Epithelial cell of proximal tubule (primary cell): ENCODE measurements around the gene RUNX2. TPM values are rescaled to one million over a fixed set of nuclear protein-coding genes. Genes with fewer than 3 reads are reported as not detected.
A peak's percentile ranks its signal among the peaks of the same experiment; 100 is the strongest.

Source experiments
- DNase-seq: peaks from one replicate; pipeline ENCODE4 v3.0.0-alpha.2; 2011; ENCODE audit warnings: low read depth
- H3K4me3 ChIP-seq: 2 replicates; pipeline ENCODE4 v1.5.1; 2011; ENCODE audit warnings: low read depth, mild to moderate bottlenecking, low read length
- total RNA-seq: library from RNA; depleted of rRNA; stranded (reverse); fragments of >200 nt; gene quantifications from 2 replicates; pipeline ENCODE4 v1.2.3, GENCODE V29; 2015
- TF ChIP-seq, protein P1 (sequence below): conservative IDR thresholded peaks from 2 replicates; pipeline ENCODE4 v1.5.1; 2012; ENCODE audit warnings: low read depth, mild to moderate bottlenecking, low read length

RUNX2 gene
- total RNA-seq, 1 donor from 2014 or later: 13.1 TPM

DNA sequence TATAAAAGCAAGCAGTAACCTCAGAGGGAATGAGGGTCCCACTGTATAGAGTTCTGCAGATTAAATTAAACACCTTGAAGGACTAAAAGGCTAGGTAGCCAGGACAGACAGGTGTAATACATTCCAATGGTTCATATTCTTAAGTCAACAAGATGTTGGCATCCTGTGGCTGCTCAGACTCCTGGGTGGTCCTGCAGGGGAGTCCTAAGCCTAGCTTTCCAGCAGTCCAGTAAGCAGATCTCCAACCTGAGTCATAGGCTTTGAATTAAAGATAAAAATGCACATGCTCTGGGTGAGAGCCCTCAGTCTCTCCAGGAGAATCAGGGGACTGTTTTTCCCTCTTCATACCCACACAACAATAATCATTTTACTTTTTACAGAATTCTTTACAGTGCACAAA lies 356.9 kb downstream of the RUNX2 start:
- no peak for DNase-seq
- TF ChIP-seq, protein P1, sequence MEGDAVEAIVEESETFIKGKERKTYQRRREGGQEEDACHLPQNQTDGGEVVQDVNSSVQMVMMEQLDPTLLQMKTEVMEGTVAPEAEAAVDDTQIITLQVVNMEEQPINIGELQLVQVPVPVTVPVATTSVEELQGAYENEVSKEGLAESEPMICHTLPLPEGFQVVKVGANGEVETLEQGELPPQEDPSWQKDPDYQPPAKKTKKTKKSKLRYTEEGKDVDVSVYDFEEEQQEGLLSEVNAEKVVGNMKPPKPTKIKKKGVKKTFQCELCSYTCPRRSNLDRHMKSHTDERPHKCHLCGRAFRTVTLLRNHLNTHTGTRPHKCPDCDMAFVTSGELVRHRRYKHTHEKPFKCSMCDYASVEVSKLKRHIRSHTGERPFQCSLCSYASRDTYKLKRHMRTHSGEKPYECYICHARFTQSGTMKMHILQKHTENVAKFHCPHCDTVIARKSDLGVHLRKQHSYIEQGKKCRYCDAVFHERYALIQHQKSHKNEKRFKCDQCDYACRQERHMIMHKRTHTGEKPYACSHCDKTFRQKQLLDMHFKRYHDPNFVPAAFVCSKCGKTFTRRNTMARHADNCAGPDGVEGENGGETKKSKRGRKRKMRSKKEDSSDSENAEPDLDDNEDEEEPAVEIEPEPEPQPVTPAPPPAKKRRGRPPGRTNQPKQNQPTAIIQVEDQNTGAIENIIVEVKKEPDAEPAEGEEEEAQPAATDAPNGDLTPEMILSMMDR: no peak
- H3K4me3 ChIP-seq: no peak overlapping the region

DNA sequence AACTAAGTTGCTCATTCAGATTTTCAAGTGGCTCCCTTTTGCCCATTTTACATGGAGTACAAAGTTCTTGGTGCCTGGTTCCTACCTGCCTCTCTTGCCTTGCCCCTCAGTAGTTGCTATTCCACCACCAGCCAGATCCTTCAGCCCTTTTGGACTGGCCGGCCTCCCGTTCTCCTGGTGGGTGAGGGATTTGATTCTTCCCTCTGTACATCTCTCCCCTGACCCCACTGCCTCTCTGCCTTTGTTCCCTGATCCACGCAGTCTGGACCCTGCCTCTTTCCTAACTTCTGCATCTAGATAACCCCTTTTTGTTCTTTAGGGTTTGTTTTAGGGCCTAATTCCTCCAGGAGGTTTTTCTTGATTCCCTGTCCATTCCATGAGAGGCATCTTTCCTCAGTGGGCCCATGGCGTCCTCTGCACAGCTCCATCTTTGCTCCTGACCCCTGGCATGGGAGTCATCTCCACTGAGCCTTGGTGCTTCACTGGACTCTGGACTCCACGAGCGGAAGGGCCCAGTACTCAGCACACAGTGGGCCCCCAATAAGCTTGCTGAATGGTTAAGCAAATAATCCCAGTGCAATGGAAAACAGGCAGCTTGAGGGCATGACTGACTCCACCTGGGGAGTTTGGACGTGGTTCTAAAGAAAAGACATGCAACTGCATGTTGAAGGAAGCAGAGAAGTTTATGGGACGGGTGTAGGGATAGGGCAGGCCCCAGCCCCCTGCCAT lies 358.9 kb downstream of the RUNX2 start:
- no peak overlapping the region for H3K4me3 ChIP-seq
- TF ChIP-seq, protein P1: no peak
- DNase-seq: no peak

DNA sequence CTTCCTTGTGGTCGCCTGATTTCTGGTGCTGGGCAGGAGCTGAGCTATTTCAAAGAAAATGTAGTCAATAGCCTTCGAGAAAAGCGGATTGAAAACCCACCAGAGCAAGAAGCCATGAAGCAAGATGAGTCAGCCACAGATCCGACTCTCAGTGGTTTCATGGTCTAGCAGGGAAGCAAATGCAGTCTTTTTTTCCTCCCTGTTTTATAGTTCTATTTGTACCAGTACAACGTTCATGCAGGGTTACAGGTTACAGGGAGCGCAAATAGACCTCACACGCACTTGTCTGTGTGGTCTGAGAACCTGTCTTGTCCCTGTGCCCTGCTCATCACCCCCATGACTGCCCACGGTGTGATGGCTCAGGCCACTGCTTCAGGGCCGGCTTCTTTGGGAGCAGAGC lies 359.4 kb downstream of the RUNX2 start:
- DNase-seq: peak; percentile 83
- TF ChIP-seq, protein P1: no peak
- H3K4me3 ChIP-seq: no peak overlapping the region

DNA sequence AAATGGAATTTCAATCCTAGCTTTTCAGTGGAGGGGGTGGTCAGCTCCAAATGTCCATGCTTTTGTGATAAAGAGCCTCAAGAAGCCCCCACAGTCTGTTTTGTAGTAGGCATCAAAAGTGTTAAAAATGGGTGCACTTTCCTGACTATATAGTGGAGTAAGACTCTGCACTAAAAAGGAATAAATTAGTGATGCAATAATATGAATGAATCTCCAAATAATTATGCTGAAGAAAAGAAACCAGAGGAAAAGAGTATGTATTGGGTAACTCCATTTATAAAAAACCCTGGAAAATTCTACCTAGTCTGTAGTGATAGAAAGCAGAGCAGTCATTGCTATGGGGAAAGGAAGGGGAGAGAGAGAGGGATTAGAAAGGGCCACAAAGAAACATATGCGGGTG lies 360.1 kb downstream of the RUNX2 start:
- TF ChIP-seq, protein P1: no peak

DNA sequence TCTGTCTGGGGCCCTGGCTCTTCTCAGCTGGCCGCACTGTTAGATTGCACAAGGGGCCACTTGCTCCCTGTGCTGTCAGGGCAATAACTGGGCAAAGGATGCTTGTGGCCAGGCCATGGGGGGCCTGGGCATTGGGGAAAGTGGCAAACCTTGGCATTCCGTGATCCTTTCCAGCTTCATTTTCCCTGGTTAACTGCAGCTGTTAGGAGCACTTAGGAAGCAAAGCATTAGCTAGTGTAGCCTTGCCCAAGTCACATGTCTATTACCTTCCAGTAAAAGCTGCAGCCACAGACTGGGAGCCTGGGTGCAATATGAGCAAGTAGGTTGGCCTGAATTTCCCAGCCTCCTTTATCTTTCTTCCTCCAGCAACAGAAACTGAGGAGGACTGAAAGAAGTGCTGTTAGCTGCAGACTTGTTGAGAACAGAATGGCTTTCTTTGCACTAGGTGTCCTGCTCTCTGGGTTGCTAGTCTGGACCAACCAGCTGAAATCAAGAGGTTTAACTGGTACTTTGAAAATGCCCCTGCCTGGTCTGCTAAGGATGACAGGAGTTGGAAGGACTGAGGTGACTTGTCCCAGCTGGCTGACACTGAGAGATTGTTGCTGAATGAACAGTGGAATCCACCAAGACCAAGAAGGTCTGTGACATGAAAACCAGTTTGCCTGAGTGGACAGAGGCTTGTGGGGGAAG lies 361.9 kb downstream of the RUNX2 start:
- no peak for DNase-seq
- H3K4me3 ChIP-seq: no peak overlapping the region
- TF ChIP-seq, protein P1: no peak

More for the DNA sequence above, 360.1 kb downstream of the RUNX2 start:
- no peak overlapping the region for H3K4me3 ChIP-seq
- DNase-seq: no peak

DNA sequence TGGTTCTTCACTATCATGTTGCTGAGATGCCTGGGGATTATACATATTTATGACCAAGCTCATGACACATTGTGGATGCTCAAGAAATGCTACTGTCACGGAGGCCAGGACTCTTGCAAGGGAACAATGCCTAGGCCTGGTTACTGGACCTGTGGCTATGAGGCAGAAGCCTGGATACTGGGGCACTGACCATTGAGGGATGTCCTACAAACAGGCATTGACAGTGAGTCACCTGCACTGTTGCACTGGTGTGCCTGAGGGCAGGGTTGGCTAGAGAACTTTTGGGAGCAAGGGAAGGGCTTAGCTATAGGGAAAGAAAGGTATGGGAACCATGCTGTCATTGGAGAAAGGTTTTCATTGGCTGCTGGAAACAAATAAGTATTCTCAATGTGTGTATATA lies 362.7 kb downstream of the RUNX2 start:
- no peak for DNase-seq

More for the DNA sequence above, 362.7 kb downstream of the RUNX2 start:
- TF ChIP-seq, protein P1: no peak
- H3K4me3 ChIP-seq: no peak overlapping the region
